GM06990 (cell line): ENCODE data around the gene OPHN1.

ENCODE experiments used
- DNase-seq: peaks from one replicate; pipeline ENCODE4 v3.0.0-alpha.2; 2011; ENCODE audit not compliant: insufficient read length; ENCODE audit errors: extremely low read depth
- H3K27me3 ChIP-seq: replicated peaks from 2 replicates; pipeline ENCODE4 v1.6.0; 2011; ENCODE audit warnings: low read length; ENCODE audit not compliant: control insufficient read depth, insufficient read depth
- H3K36me3 ChIP-seq: 2 replicates; pipeline ENCODE4 v1.5.1; 2011; ENCODE audit warnings: low read length; ENCODE audit not compliant: control insufficient read depth, insufficient read depth
- H3K4me3 ChIP-seq: replicated peaks from 2 replicates; pipeline ENCODE4 v1.5.1; 2011; ENCODE audit warnings: low read depth, mild to moderate bottlenecking, control low read depth, low read length
- CTCF ChIP-seq: IDR thresholded peaks from 2 replicates; pipeline ENCODE4 v1.5.1; 2011; ENCODE audit warnings: low read length, control low read depth, mild to moderate bottlenecking, inconsistent platforms; ENCODE audit not compliant: insufficient read depth, poor library complexity, severe bottlenecking

Gene OPHN1

GRCh38 chrX:68061206-68061535, 372.1 kb downstream of the OPHN1 start:
- no peak for TF ChIP-seq CTCF
- no peak for DNase-seq
- no peaks in the 10 kb centered on the region for H3K36me3 ChIP-seq
- H3K27me3 ChIP-seq: no peaks in the 10 kb centered on the region
- H3K4me3 ChIP-seq: no peak overlapping the region

- Histone ChIP-seq H3K27me3 (no peaks in the 10 kb centered on the region), H3K4me3 (no peak overlapping the region), H3K36me3 (no peaks in the 10 kb centered on the region)
- no peak for TF ChIP-seq CTCF
- no peak for DNase-seq
Measured at GRCh38 chrX:68060506-68061205, 372.6 kb downstream of the OPHN1 start.

DNA sequence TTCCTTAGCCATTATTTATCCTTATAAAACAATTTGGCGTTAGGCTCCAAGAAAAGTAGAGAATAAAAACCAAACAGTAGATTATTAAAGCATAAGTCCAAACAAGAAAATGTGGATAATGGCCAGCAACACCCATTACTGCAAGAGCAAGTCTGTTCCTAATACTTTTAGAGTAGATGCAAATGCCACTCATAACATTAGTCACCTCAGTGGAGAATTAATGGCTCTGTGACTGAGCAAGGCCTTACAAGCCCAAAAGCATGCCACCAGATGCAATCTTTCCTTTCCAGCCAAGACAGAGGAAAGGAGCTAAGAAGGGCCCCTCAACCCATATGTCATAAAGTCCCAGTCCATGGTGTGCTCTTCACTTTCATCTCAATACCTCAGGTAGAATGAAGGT, 373.8 kb downstream of the OPHN1 start:
- no peak for TF ChIP-seq CTCF
- Histone ChIP-seq H3K36me3 (no peaks in the 10 kb centered on the region), H3K27me3 (no peaks in the 10 kb centered on the region), H3K4me3 (no peak overlapping the region)
- no peak for DNase-seq

DNA sequence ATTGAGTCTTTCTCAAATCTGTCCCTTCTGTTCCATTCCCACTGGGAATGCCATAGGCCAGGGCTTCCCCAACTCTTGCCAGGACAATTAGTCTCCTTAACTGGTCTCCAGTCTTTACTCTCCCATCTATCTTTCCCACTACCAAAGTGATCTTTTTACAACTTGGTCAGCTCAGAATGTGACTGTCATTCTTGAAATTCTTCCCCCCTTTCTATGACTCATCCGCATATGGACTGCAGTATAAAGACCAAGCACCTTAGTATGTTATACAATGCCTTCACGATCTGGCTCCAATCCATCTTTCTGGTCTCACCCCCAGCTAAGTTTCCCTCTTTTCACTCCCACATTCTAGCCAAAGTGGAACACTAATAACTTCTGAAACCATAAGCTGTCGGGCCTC, 383.8 kb downstream of the OPHN1 start:
- DNase-seq: no peak
- no peaks in the 10 kb centered on the region for H3K27me3 ChIP-seq
- TF ChIP-seq CTCF: no peak
- H3K4me3 ChIP-seq: no peak overlapping the region
- H3K36me3 ChIP-seq: no peaks in the 10 kb centered on the region

DNA sequence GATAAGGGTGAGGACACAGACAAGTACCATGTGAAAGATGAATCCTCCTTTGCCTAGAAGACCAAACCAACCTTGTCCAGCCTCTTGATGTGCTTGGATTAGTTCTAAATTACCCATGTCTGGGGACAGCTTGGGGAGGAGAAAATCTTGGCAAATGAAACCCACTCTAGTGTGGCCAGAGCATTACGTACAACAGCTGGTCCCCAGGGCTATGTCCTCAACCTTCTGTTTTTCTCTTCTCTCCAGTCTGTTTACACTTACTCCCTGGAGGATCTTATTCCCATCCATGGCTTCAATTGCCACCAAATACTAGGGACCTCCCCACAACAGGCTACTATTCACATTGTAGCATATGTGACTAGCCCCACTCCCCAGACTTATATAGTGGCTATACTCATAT, 384.5 kb downstream of the OPHN1 start:
- DNase-seq: no peak
- no peaks in the 10 kb centered on the region for H3K36me3 ChIP-seq
- TF ChIP-seq CTCF: no peak
- no peaks in the 10 kb centered on the region for H3K27me3 ChIP-seq
- no peak overlapping the region for H3K4me3 ChIP-seq
